Liver (tissue), 9 donors: ENCODE results near the gene GABRA4. TPM values are rescaled to one million over a fixed set of nuclear protein-coding genes. Genes with fewer than 3 reads are reported as not detected.

Experiments used
- DNase-seq: peaks from one replicate; pipeline ENCODE4 v3.0.0-alpha.2; 2017; ENCODE audit warnings: low spot score
- H3K27ac ChIP-seq, 2 donors: one replicate each; pipeline ENCODE4 v1.7.0; 2013; ENCODE audit warnings: inconsistent platforms in 2 of 2, low read length in 2 of 2, control low read depth in 1 of 2, low read depth in 1 of 2, mild to moderate bottlenecking in 1 of 2
- H3K27me3 ChIP-seq, 4 donors: one replicate each; pipeline versions ENCODE4 v1.6.1 to v1.7.0; 2013; ENCODE audit warnings: low read length in 3 of 4, inconsistent platforms in 1 of 4, mild to moderate bottlenecking in 1 of 4, moderate library complexity in 1 of 4; ENCODE audit not compliant: control insufficient read depth in 4 of 4, insufficient read depth in 4 of 4
- H3K36me3 ChIP-seq, 4 donors: one replicate each; pipeline versions ENCODE4 v1.6.1 to v1.7.0; 2013; ENCODE audit warnings: low read length in 3 of 4, mild to moderate bottlenecking in 3 of 4, low read depth in 1 of 4, moderate library complexity in 1 of 4; ENCODE audit not compliant: control insufficient read depth in 4 of 4, insufficient read depth in 3 of 4
- H3K4me1 ChIP-seq, 4 donors: one replicate each; pipeline versions ENCODE4 v1.6.1 to v1.7.0; 2013; ENCODE audit warnings: low read length in 3 of 4, mild to moderate bottlenecking in 3 of 4, moderate library complexity in 1 of 4; ENCODE audit not compliant: control insufficient read depth in 4 of 4, insufficient read depth in 4 of 4
- H3K4me3 ChIP-seq, 3 donors: one replicate each; pipeline versions ENCODE4 v1.6.1 to v1.7.0; 2013; ENCODE audit warnings: low read length in 3 of 3, control low read depth in 1 of 3, low read depth in 1 of 3, mild to moderate bottlenecking in 1 of 3
- H3K9ac ChIP-seq, 2 donors: one replicate each; pipeline ENCODE4 v1.7.0; 2013; ENCODE audit warnings: low read length in 2 of 2, mild to moderate bottlenecking in 2 of 2, moderate library complexity in 2 of 2, control low read depth in 1 of 2, low read depth in 1 of 2
- H3K9me3 ChIP-seq, 4 donors: one replicate each; pipeline versions ENCODE4 v1.6.1 to v1.7.0; 2013; ENCODE audit warnings: low read length in 3 of 4; ENCODE audit not compliant: control insufficient read depth in 4 of 4
- ATF3 ChIP-seq: IDR thresholded peaks from 2 replicates; pipeline ENCODE4 v1.6.1; 2016; ENCODE audit warnings: antibody characterized with exemption
- CTCF ChIP-seq: fragments of 150-350 bp; IDR thresholded peaks from 2 replicates; pipeline ENCODE4 v1.5.1; 2017; ENCODE audit warnings: improper control_type of control experiment, low read depth, low read length; ENCODE audit not compliant: missing input control
- EGR1 ChIP-seq, 2 donors: IDR thresholded peaks; 2 replicates each; pipeline ENCODE4 v1.6.1; 2016 to 2018; ENCODE audit warnings: antibody characterized with exemption in 2 of 2, low read depth in 2 of 2
- FOXA1 ChIP-seq: IDR thresholded peaks from 2 replicates; pipeline ENCODE4 v1.6.1; 2016; ENCODE audit warnings: antibody characterized with exemption
- FOXA2 ChIP-seq: IDR thresholded peaks from 2 replicates; pipeline ENCODE4 v1.6.1; 2016; ENCODE audit warnings: antibody characterized with exemption
- GABPA ChIP-seq, 2 donors: IDR thresholded peaks in 1 of 2; conservative IDR thresholded peaks in 1 of 2; 2 replicates each; pipeline ENCODE4 v1.6.1; 2016; ENCODE audit warnings: antibody characterized with exemption in 2 of 2, mild to moderate bottlenecking in 1 of 2, moderate library complexity in 1 of 2
- HNF4A ChIP-seq, 2 donors: conservative IDR thresholded peaks; 2 replicates each; pipeline ENCODE4 v1.6.1; 2016; ENCODE audit warnings: antibody characterized with exemption in 2 of 2, mild to moderate bottlenecking in 2 of 2
- HNF4G ChIP-seq: IDR thresholded peaks from 2 replicates; pipeline ENCODE4 v1.6.1; 2016; ENCODE audit warnings: antibody characterized with exemption
- JUND ChIP-seq, 2 donors: IDR thresholded peaks; 2 replicates each; pipeline ENCODE4 v1.6.1; 2016; ENCODE audit warnings: antibody characterized with exemption in 2 of 2
- MAX ChIP-seq: IDR thresholded peaks from 2 replicates; pipeline ENCODE4 v1.6.1; 2016; ENCODE audit warnings: antibody characterized with exemption
- NR2F2 ChIP-seq: IDR thresholded peaks from 2 replicates; pipeline ENCODE4 v1.6.1; 2016; ENCODE audit warnings: antibody characterized with exemption
- RAD21 ChIP-seq, 2 donors: IDR thresholded peaks; 2 replicates each; pipeline ENCODE4 v1.6.1; 2016; ENCODE audit warnings: antibody characterized with exemption in 2 of 2, mild to moderate bottlenecking in 2 of 2
- REST ChIP-seq: IDR thresholded peaks from 2 replicates; pipeline ENCODE4 v1.6.1; 2016; ENCODE audit warnings: antibody characterized with exemption, mild to moderate bottlenecking
- RXRA ChIP-seq, 2 donors: IDR thresholded peaks; 2 replicates each; pipeline ENCODE4 v1.6.1; 2017 to 2018; ENCODE audit warnings: antibody characterized with exemption in 2 of 2, mild to moderate bottlenecking in 1 of 2
- SP1 ChIP-seq: IDR thresholded peaks from 2 replicates; pipeline ENCODE4 v1.6.1; 2018; ENCODE audit warnings: antibody characterized with exemption, mild to moderate bottlenecking
- TAF1 ChIP-seq: conservative IDR thresholded peaks from 2 replicates; pipeline ENCODE4 v1.6.1; 2016; ENCODE audit warnings: antibody characterized with exemption, mild to moderate bottlenecking
- YY1 ChIP-seq: IDR thresholded peaks from 2 replicates; pipeline ENCODE4 v1.6.1; 2016; ENCODE audit warnings: antibody characterized with exemption, mild to moderate bottlenecking
- ZBTB33 ChIP-seq: IDR thresholded peaks from 2 replicates; pipeline ENCODE4 v1.6.1; 2016; ENCODE audit warnings: antibody characterized with exemption
- WGBS: extraction: QIAGEN DNeasy Blood & Tissue Kit; methylation state at CpG from one replicate; pipeline ENCODE4 v1.1.7; 2013; 5-methylcytosine and 5-hydroxymethylcytosine counted together
- polyA plus RNA-seq, 2 donors: library from polyadenylated mRNA; stranded (reverse) in 1 of 2; unstranded in 1 of 2; fragments of 200-250 nt in 1 of 2; fragments of >200 nt in 1 of 2; fragmentation: Nextera tagmentation in 1 of 2; extraction: Ambion mirVana in 1 of 2; gene quantifications; one replicate each; pipeline versions ENCODE4 v1.2.1 to v1.2.3, GENCODE V29; 2013 to 2015
- total RNA-seq, 2 donors: library from RNA; depleted of rRNA; stranded (reverse); fragments of >200 nt; gene quantifications; one replicate each; pipeline ENCODE4 v1.2.3, GENCODE V29; 2014
- donor health status: healthy.
- donor health status: healthy.
- donor health status: healthy.
- donor health status: healthy.
- donor health status: healthy.

GABRA4 gene
- total and polyA plus RNA-seq, 4 donors: under 0.01 TPM; not detected in 3

- DNase-seq: no peak
- 79% methylated on average over 4 of the region's 4 CpGs for WGBS
- Histone ChIP-seq H3K27me3 (peaks cover 0 to 6% (median 0%) of the 10 kb centered on the region in 4 donors), H3K36me3 (no peaks in the 10 kb centered on the region), H3K4me3 (no peak overlapping the region), H3K9me3 (no peaks in the 10 kb centered on the region), H3K9ac (no peak overlapping the region), H3K27ac (no peak overlapping the region), H3K4me1 (no peaks in the 10 kb centered on the region)
- TF ChIP-seq HNF4G (no peak), HNF4A (conservative IDR thresholded peaks at IDR 0.05) (no peak), RAD21 (IDR thresholded peaks at IDR 0.05) (no peak), SP1 (no peak), NR2F2 (no peak), ZBTB33 (no peak), YY1 (no peak), REST (no peak), JUND (IDR thresholded peaks at IDR 0.05) (no peak), FOXA2 (no peak), CTCF (no peak), GABPA (IDR thresholded peaks at IDR 0.05 in 1 of 2, conservative IDR thresholded peaks at IDR 0.05 in 1 of 2) (no peak), ATF3 (no peak), RXRA (IDR thresholded peaks at IDR 0.05) (no peak), MAX (no peak), FOXA1 (no peak), TAF1 (no peak), EGR1 (IDR thresholded peaks at IDR 0.05; ENCODE audit: low read depth in 2 of 2) (no peak)
Observed at GRCh38 chr4:46980851-46981250, 12.5 kb downstream of the GABRA4 start.
